Measurements from ENCODE around the gene PPEF1. TPM values are rescaled to one million over a fixed set of nuclear protein-coding genes. Genes with fewer than 3 reads are reported as not detected.

Gene PPEF1
- total and polyA plus RNA-seq, 2 experiments from 2014 or later, result 0.76 TPM; not detected in 1

GRCh38 chrX:18701621-18702361, 5.7 kb upstream of the PPEF1 start (continued):
- TF ChIP-seq ZNF331 (CRISPR knock-in tag; IDR thresholded peaks at IDR 0.05; ENCODE audit: low read depth) (no peak), EZH2 (IDR thresholded peaks at IDR 0.05; ENCODE audit: low read depth, unreplicated experiment) (no peak), NANOG (IDR thresholded peaks at IDR 0.05; ENCODE audit: borderline replicate concordance) (no peak)
- TF ChIP-seq, protein P1, sequence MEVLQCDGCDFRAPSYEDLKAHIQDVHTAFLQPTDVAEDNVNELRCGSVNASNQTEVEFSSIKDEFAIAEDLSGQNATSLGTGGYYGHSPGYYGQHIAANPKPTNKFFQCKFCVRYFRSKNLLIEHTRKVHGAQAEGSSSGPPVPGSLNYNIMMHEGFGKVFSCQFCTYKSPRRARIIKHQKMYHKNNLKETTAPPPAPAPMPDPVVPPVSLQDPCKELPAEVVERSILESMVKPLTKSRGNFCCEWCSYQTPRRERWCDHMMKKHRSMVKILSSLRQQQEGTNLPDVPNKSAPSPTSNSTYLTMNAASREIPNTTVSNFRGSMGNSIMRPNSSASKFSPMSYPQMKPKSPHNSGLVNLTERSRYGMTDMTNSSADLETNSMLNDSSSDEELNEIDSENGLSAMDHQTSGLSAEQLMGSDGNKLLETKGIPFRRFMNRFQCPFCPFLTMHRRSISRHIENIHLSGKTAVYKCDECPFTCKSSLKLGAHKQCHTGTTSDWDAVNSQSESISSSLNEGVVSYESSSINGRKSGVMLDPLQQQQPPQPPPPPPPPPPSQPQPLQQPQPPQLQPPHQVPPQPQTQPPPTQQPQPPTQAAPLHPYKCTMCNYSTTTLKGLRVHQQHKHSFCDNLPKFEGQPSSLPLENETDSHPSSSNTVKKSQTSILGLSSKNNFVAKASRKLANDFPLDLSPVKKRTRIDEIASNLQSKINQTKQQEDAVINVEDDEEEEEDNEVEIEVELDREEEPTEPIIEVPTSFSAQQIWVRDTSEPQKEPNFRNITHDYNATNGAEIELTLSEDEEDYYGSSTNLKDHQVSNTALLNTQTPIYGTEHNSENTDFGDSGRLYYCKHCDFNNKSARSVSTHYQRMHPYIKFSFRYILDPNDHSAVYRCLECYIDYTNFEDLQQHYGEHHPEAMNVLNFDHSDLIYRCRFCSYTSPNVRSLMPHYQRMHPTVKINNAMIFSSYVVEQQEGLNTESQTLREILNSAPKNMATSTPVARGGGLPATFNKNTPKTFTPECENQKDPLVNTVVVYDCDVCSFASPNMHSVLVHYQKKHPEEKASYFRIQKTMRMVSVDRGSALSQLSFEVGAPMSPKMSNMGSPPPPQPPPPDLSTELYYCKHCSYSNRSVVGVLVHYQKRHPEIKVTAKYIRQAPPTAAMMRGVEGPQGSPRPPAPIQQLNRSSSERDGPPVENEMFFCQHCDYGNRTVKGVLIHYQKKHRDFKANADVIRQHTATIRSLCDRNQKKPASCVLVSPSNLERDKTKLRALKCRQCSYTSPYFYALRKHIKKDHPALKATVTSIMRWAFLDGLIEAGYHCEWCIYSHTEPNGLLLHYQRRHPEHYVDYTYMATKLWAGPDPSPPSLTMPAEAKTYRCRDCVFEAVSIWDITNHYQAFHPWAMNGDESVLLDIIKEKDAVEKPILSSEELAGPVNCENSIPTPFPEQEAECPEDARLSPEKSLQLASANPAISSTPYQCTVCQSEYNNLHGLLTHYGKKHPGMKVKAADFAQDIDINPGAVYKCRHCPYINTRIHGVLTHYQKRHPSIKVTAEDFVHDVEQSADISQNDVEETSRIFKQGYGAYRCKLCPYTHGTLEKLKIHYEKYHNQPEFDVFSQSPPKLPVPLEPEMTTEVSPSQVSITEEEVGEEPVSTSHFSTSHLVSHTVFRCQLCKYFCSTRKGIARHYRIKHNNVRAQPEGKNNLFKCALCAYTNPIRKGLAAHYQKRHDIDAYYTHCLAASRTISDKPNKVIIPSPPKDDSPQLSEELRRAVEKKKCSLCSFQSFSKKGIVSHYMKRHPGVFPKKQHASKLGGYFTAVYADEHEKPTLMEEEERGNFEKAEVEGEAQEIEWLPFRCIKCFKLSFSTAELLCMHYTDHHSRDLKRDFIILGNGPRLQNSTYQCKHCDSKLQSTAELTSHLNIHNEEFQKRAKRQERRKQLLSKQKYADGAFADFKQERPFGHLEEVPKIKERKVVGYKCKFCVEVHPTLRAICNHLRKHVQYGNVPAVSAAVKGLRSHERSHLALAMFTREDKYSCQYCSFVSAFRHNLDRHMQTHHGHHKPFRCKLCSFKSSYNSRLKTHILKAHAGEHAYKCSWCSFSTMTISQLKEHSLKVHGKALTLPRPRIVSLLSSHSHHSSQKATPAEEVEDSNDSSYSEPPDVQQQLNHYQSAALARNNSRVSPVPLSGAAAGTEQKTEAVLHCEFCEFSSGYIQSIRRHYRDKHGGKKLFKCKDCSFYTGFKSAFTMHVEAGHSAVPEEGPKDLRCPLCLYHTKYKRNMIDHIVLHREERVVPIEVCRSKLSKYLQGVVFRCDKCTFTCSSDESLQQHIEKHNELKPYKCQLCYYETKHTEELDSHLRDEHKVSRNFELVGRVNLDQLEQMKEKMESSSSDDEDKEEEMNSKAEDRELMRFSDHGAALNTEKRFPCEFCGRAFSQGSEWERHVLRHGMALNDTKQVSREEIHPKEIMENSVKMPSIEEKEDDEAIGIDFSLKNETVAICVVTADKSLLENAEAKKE (CRISPR knock-in tag; IDR thresholded peaks at IDR 0.05), result no peak

GRCh38 chrX:18702362-18703195, 4.9 kb upstream of the PPEF1 start:
- Mint-ChIP-seq H3K9me3 (no peaks in the 10 kb centered on the region), H3K4me3 (no peak overlapping the region)
- TF ChIP-seq JUNB (IDR thresholded peaks at IDR 0.05; ENCODE audit: unreplicated experiment) (no peak), ZNF114 (CRISPR knock-in tag; IDR thresholded peaks at IDR 0.05) (no peak), ETS1 (IDR thresholded peaks at IDR 0.05) (no peak), NANOG (IDR thresholded peaks at IDR 0.05; ENCODE audit: borderline replicate concordance) (no peak), REST (IDR thresholded peaks at IDR 0.05; ENCODE audit: unreplicated experiment) (no peak), CREB1 (CRISPR knock-in tag; IDR thresholded peaks at IDR 0.05; ENCODE audit: low read depth) (no peak), EZH2 (IDR thresholded peaks at IDR 0.05; ENCODE audit: low read depth, unreplicated experiment) (no peak), ZNF331 (CRISPR knock-in tag; IDR thresholded peaks at IDR 0.05; ENCODE audit: low read depth) (no peak)

More at GRCh38 chrX:18702362-18703195, 4.9 kb upstream of the PPEF1 start:
- Histone ChIP-seq H3K36me3 (ENCODE audit: insufficient read depth) (no peaks in the 10 kb centered on the region), H3K4me3 (no peak overlapping the region), H4K20me1 (replicated peaks; ENCODE audit: insufficient read depth) (no peaks in the 10 kb centered on the region), H2AFZ (no peak overlapping the region), H3K27ac (ENCODE audit: low read depth) (no peak overlapping the region), H3F3A (replicated peaks; ENCODE audit: low read depth) (no peaks in the 10 kb centered on the region), H3K79me2 (replicated peaks; ENCODE audit: insufficient read depth) (no peaks in the 10 kb centered on the region), H3K4me1 (ENCODE audit: insufficient read depth) (no peaks in the 10 kb centered on the region), H3K4me2 (no peak overlapping the region), H3K9me2 (ENCODE audit: insufficient read depth) (no peaks in the 10 kb centered on the region), H3K27me3 (ENCODE audit: insufficient read depth) (no peaks in the 10 kb centered on the region)
- no peak for DNase-seq (ENCODE audit: low spot score)
- no peak for ATAC-seq
- Mint-ChIP-seq H3K27me3 (ENCODE audit: insufficient read depth, low read depth, poor library complexity) (no peaks in the 10 kb centered on the region), H3K36me3 (ENCODE audit: low read depth) (no peaks in the 10 kb centered on the region), H3K4me1 (peaks cover 11% of the 10 kb centered on the region), H3K27ac (no peak overlapping the region)

Measured in GM23338 (cell line).